ENCODE measurements around the gene TMEM184A. TPM values are rescaled to one million over a fixed set of nuclear protein-coding genes. Genes with fewer than 3 reads are reported as not detected.

TMEM184A gene
- total and polyA plus RNA-seq, 2 of the 4 experiments (the other 2 are of a cell fraction) = 0.36 to 1.9 TPM

GRCh38 chr7:1498370-1499305, 57.4 kb downstream of the TMEM184A start:
- intact Hi-C loops (cut with micrococcal nuclease) = no loop called here
- TF ChIP-seq RFX5 (IDR thresholded peaks at IDR 0.05; ENCODE audit: low read depth, low read length) (no peak), CEBPB (IDR thresholded peaks at IDR 0.05; ENCODE audit: low read depth, low read length) (no peak), USF2 (IDR thresholded peaks at IDR 0.05; ENCODE audit: low read depth, low read length) (no peak), MXI1 (IDR thresholded peaks at IDR 0.05; ENCODE audit: borderline replicate concordance, low read depth, low read length) (no peak), SMC3 (IDR thresholded peaks at IDR 0.05; ENCODE audit: low read depth, low read length) (no peak), MAFK (IDR thresholded peaks at IDR 0.05; ENCODE audit: low read depth, low read length) (no peak), ELK1 (IDR thresholded peaks at IDR 0.05; ENCODE audit: borderline replicate concordance, low read depth, low read length) (no peak), MAZ (IDR thresholded peaks at IDR 0.05; ENCODE audit: borderline replicate concordance, low read depth, low read length) (no peak)
- H3K23ac ChIP-seq (ENCODE audit: low read depth, low read length) = no peak overlapping the region
- no peak overlapping the region for H2AK9ac ChIP-seq (replicated peaks; ENCODE audit: low read depth, low read length, poor library complexity)
- DNase-seq = no peak
- dilution Hi-C loops (cut with HindIII; ENCODE audit: low sequenced_read_pairs, unreplicated experiment) = no loop called here
- H3K9me3 ChIP-seq (ENCODE audit: control insufficient read depth, insufficient read depth, low read length) = no peaks in the 10 kb centered on the region
- no peak overlapping the region for H2BK5ac ChIP-seq (ENCODE audit: low read depth, low read length, poor library complexity, severe bottlenecking)
- 95% methylated on average over 12 of the region's 62 CpGs; no CpG with 5 or more reads in 1 of the 2 experiments for WGBS, 2 experiments (ENCODE audit: extremely low coverage in 2 of 2, insufficient read length in 1 of 2)
- H2AFZ ChIP-seq (replicated peaks; ENCODE audit: low read length, poor library complexity) = no peak overlapping the region
- H4K20me1 ChIP-seq (ENCODE audit: insufficient read depth, low read length) = peaks cover 18% of the 10 kb centered on the region
- no peak overlapping the region for H4K8ac ChIP-seq (ENCODE audit: low read depth in 2 of 2, low read length in 2 of 2)
- H3K79me1 ChIP-seq (ENCODE audit: low read depth in 1 of 2, low read length in 2 of 2) = peaks cover 16 to 35% of the 10 kb centered on the region in 2 experiments
- peaks cover 64% of the 10 kb centered on the region for H3K36me3 ChIP-seq (ENCODE audit: control insufficient read depth, insufficient read depth, low read length)
- in situ Hi-C loops (cut with MboI; ENCODE audit: low sequenced_read_pairs) = no loop called here
- H3K56ac ChIP-seq (ENCODE audit: extremely low read depth, insufficient read depth, low read length) = no peak overlapping the region
- POLR2A ChIA-PET (ENCODE audit: unreplicated experiment) = no interaction called here
- H3K9me1 ChIP-seq (ENCODE audit: insufficient read depth, low read length) = 0 out of 2 replicates have a peak, but pooled peaks cover 3% of the 10 kb centered on the region
- no peak overlapping the region for H3K4me3 ChIP-seq (ENCODE audit: insufficient read depth, low read depth, low read length)
- no TSS peak for BruUV-seq (replicated peaks)
- H4K91ac ChIP-seq (ENCODE audit: insufficient read depth, low read depth, low read length) = no peak overlapping the region
- no peak overlapping the region for H3K27ac ChIP-seq (ENCODE audit: insufficient read depth, low read length)
- no peak overlapping the region for H3K4me2 ChIP-seq (ENCODE audit: low read depth, low read length)
- H3K27me3 ChIP-seq (ENCODE audit: control insufficient read depth, insufficient read depth, low read length) = no peaks in the 10 kb centered on the region
- H2BK20ac ChIP-seq (ENCODE audit: low read depth, low read length) = no peak overlapping the region
- peaks cover 5% of the 10 kb centered on the region for H3K4me1 ChIP-seq (ENCODE audit: control insufficient read depth, insufficient read depth, low read length)
- no peak overlapping the region for H2AK5ac ChIP-seq (ENCODE audit: low read depth, low read length)
- no peak overlapping the region for H3K18ac ChIP-seq (ENCODE audit: low read depth, low read length)
- H2BK15ac ChIP-seq (ENCODE audit: low read depth, low read length) = no peak overlapping the region
- no peak overlapping the region for H2BK120ac ChIP-seq (ENCODE audit: low read depth, low read length)
- H3K4ac ChIP-seq (ENCODE audit: low read depth, low read length) = no peak overlapping the region
- CTCF ChIA-PET = interaction anchor here (0.6 kb wide), 1 partner anchor 600 kb away, joined by 3 read pairs; no protein-coding TSS in a partner anchor
- no peak for ATAC-seq (ENCODE audit: low read depth)
- H3K9ac ChIP-seq (ENCODE audit: low read depth, low read length) = no peak overlapping the region
- no peak overlapping the region for H3K14ac ChIP-seq (replicated peaks; ENCODE audit: low read depth, low read length)
- H4K5ac ChIP-seq (ENCODE audit: low read depth, low read length) = no peak overlapping the region
